DND-41 (cell line): Measurements from ENCODE around the gene HMCN2.

Experiments
- ATAC-seq: fragments of 200-7000 bp; cut with Tn5 transposase; 3 replicates; pipeline ENCODE4 v1.9.1; 2021; ENCODE audit warnings: low read depth; ENCODE audit not compliant: insufficient read depth
- DNase-seq: peaks from one replicate; pipeline ENCODE4 v3.0.0-alpha.2; 2020
- H2AFZ ChIP-seq: 2 replicates; pipeline ENCODE4 v1.6.0; 2012; ENCODE audit warnings: low read depth, low read length
- H3K27ac ChIP-seq: 2 replicates; pipeline ENCODE4 v1.5.1; 2012; ENCODE audit warnings: low read length, inconsistent platforms
- H3K27me3 ChIP-seq: fragments of 200-600 bp; sonication (generic); 2 replicates; pipeline ENCODE4 v1.6.0; 2012; ENCODE audit warnings: low read length, mild to moderate bottlenecking, inconsistent platforms; ENCODE audit not compliant: insufficient read depth, poor library complexity
- H3K36me3 ChIP-seq: 2 replicates; pipeline ENCODE4 v1.5.1; 2012; ENCODE audit warnings: low read length, inconsistent platforms; ENCODE audit not compliant: insufficient read depth
- H3K4me1 ChIP-seq: 2 replicates; pipeline ENCODE4 v1.5.1; 2012; ENCODE audit warnings: mild to moderate bottlenecking, low read length; ENCODE audit not compliant: insufficient read depth
- H3K4me2 ChIP-seq: 2 replicates; pipeline ENCODE4 v1.6.0; 2012; ENCODE audit warnings: mild to moderate bottlenecking, moderate library complexity, low read length, inconsistent platforms; ENCODE audit not compliant: insufficient read depth
- H3K4me3 ChIP-seq, 2 experiments: fragments of 200-600 bp in 1 of 2; shearing (Covaris generic) in 1 of 2; 2 replicates each; pipeline ENCODE4 v1.5.1; 2012 to 2016; ENCODE audit warnings: inconsistent platforms in 2 of 2, low read length in 2 of 2, mild to moderate bottlenecking in 2 of 2, low read depth in 1 of 2, moderate library complexity in 1 of 2
- H3K79me2 ChIP-seq: 2 replicates; pipeline ENCODE4 v1.6.0; 2012; ENCODE audit warnings: low read length, inconsistent platforms; ENCODE audit not compliant: insufficient read depth
- H3K9ac ChIP-seq: 2 replicates; pipeline ENCODE4 v1.6.0; 2012; ENCODE audit warnings: low read depth, mild to moderate bottlenecking, inconsistent platforms, low read length, moderate library complexity
- H3K9me3 ChIP-seq: 2 replicates; pipeline ENCODE4 v1.5.1; 2012; ENCODE audit warnings: low read length, moderate library complexity, mild to moderate bottlenecking, inconsistent platforms; ENCODE audit not compliant: insufficient read depth, severe bottlenecking
- H4K20me1 ChIP-seq: 2 replicates; pipeline ENCODE4 v1.6.0; 2012; ENCODE audit warnings: low read length; ENCODE audit not compliant: insufficient read depth
- EZH2 ChIP-seq: IDR thresholded peaks from 3 replicates; pipeline ENCODE4 v1.6.1; 2012; ENCODE audit warnings: borderline replicate concordance, low read depth, mild to moderate bottlenecking, moderate library complexity, low read length, inconsistent platforms; ENCODE audit not compliant: severe bottlenecking
- TF ChIP-seq, protein P1 (sequence below): IDR thresholded peaks from 2 replicates; pipeline ENCODE4 v1.5.1; 2012; ENCODE audit warnings: borderline replicate concordance, low read length, moderate library complexity, mild to moderate bottlenecking; ENCODE audit not compliant: poor library complexity, severe bottlenecking; ENCODE audit errors: extremely low read depth

Gene HMCN2

GRCh38 chr9:130304643-130305042 is 39.1 kb downstream of the HMCN2 start:
- H3K4me2 ChIP-seq = no peak overlapping the region
- no peak overlapping the region for H3K4me3 ChIP-seq
- DNase-seq = no peak

DNA sequence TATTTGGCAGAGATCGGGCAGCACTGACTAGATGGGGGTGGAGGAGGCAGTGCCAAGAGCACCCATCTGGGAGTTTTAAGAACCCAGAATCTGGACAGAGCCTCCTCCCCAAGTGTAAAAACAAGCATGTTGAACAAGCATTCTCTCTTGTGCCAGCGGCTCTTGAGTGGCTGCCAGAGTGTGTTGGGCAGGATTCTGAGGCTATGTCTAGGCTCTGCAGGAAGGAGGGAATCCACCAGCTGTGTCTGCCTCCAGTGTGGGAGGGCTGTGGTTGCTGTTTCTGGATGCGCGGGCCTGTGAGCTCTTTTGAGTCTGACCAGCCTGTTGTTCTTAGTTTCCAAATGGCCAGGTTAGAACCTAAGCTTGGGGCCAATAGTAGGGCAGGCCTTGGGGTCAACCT is 39.8 kb downstream of the HMCN2 start:
- H3K27me3 ChIP-seq = no peaks in the 10 kb centered on the region

More at GRCh38 chr9:130304643-130305042, 39.1 kb downstream of the HMCN2 start:
- Histone ChIP-seq H3K9ac (no peak overlapping the region), H4K20me1 (no peaks in the 10 kb centered on the region), H3K79me2 (no peaks in the 10 kb centered on the region), H3K36me3 (no peaks in the 10 kb centered on the region), H3K4me1 (no peaks in the 10 kb centered on the region), H3K27me3 (no peaks in the 10 kb centered on the region), H2AFZ (no peak overlapping the region), H3K9me3 (no peaks in the 10 kb centered on the region), H3K27ac (no peak overlapping the region)
- no peak for ATAC-seq
- no peak for TF ChIP-seq EZH2
- TF ChIP-seq, protein P1, sequence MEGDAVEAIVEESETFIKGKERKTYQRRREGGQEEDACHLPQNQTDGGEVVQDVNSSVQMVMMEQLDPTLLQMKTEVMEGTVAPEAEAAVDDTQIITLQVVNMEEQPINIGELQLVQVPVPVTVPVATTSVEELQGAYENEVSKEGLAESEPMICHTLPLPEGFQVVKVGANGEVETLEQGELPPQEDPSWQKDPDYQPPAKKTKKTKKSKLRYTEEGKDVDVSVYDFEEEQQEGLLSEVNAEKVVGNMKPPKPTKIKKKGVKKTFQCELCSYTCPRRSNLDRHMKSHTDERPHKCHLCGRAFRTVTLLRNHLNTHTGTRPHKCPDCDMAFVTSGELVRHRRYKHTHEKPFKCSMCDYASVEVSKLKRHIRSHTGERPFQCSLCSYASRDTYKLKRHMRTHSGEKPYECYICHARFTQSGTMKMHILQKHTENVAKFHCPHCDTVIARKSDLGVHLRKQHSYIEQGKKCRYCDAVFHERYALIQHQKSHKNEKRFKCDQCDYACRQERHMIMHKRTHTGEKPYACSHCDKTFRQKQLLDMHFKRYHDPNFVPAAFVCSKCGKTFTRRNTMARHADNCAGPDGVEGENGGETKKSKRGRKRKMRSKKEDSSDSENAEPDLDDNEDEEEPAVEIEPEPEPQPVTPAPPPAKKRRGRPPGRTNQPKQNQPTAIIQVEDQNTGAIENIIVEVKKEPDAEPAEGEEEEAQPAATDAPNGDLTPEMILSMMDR = no peak

GRCh38 chr9:130306823-130307666 is 41.5 kb downstream of the HMCN2 start:
- Histone ChIP-seq H3K79me2 (no peaks in the 10 kb centered on the region), H3K27ac (no peak overlapping the region), H3K4me1 (no peaks in the 10 kb centered on the region), H3K4me2 (no peak overlapping the region), H3K9ac (no peak overlapping the region), H3K9me3 (no peaks in the 10 kb centered on the region), H4K20me1 (no peaks in the 10 kb centered on the region), H3K4me3 (no peak overlapping the region), H3K36me3 (no peaks in the 10 kb centered on the region), H2AFZ (no peak overlapping the region), H3K27me3 (no peaks in the 10 kb centered on the region)
- no peak for TF ChIP-seq EZH2
- TF ChIP-seq, protein P1 = no peak
- ATAC-seq (no peak), DNase-seq (no peak)

More for the DNA sequence above, 39.8 kb downstream of the HMCN2 start:
- H3K79me2 ChIP-seq = no peaks in the 10 kb centered on the region
- H3K4me2 ChIP-seq = no peak overlapping the region
- ATAC-seq = no peak
- no peaks in the 10 kb centered on the region for H3K4me1 ChIP-seq
- no peak overlapping the region for H3K27ac ChIP-seq
- no peak for TF ChIP-seq EZH2
- TF ChIP-seq, protein P1 = no peak
- no peak overlapping the region for H3K9ac ChIP-seq
- H3K36me3 ChIP-seq = no peaks in the 10 kb centered on the region
- no peaks in the 10 kb centered on the region for H3K9me3 ChIP-seq
- no peak overlapping the region for H3K4me3 ChIP-seq
- DNase-seq = no peak
- H2AFZ ChIP-seq = no peak overlapping the region
- H4K20me1 ChIP-seq = no peaks in the 10 kb centered on the region
